ENCODE measurements around the gene CPLX1.

Gene CPLX1

DNA sequence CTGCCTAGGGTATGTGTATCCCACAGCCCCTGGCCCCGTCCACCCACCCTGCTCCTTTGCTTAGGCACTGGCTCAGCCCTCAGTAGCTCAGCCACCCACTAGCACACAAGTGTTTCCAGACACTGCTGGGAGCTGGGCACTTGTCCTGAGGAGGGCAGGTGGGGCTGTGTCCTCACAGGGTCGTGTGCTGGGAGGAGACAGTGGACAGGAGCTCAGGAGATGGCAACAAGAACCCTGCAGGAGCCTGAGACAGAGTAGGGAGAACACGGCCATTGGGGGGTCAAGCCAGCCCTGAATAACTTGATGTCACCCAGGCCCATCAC lies 5.5 kb upstream of the CPLX1 start:
- DNase-seq: no peak

GRCh38 chr4:830601-831482 lies 4.9 kb upstream of the CPLX1 start:
- DNase-seq: no peak

DNA sequence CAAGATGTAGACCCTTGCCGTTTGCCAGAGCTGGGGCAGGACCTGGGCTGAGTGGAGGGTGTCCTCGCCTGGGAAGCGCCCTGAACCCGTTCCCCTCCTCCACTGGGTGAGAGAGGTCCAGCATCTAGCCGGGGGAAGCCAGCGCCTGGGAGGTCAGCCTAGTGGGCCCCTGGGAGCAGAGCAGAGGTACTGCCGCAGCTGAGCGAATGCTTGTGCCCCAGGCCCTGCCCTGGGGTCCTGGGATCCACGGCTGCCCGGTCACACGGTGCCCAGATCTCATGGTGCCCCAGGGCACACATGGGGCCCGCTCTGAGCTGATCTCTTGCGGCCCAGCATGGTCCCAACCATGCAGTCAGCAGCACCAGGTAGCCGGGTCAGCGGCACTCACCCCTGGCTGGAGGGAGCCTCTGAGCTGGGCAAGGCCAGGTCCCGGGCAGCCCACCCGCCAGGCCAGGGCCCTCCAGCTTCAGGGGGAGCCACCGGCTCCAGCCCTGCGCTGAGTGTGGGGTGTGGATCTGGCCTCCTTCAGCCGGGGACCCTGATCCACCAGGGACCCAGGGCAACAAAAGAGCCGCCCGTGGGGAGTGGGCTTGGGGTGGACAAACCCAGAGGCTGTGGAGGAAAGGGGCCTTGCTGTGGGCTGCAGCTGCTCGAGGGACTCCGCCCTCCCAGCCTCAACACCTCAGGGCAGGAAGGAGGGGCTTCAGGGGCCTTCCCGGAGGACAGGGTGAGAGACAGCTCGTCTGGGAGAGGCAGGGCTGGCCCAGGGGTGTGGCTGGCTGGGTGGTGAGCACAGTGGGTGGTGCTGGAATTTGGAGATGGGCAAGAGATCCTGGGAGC lies 4.1 kb upstream of the CPLX1 start:
- DNase-seq: peak; percentile 7

DNA sequence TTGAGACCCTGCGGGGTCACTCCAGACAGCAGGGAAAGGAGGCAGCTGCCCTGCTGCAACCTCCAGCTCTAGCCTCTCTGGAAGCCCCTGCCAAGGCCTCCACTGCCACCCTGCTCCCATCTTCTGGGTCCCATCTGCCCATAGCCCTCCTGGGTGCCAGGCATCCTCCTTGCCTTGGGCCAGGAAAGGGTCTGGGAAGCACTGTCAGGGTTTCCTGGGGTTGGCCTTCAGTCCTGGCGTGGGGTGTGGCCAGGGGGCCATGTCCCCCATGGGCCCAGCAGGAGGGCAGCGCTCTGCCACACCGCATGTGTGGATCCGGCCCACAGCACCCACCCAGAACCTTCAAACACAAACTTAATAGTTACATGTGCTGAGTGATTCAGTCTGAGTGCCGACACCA lies 3.4 kb upstream of the CPLX1 start:
- no peak for DNase-seq

GRCh38 chr4:828641-829271 lies 2.8 kb upstream of the CPLX1 start:
- no peak for DNase-seq

DNA sequence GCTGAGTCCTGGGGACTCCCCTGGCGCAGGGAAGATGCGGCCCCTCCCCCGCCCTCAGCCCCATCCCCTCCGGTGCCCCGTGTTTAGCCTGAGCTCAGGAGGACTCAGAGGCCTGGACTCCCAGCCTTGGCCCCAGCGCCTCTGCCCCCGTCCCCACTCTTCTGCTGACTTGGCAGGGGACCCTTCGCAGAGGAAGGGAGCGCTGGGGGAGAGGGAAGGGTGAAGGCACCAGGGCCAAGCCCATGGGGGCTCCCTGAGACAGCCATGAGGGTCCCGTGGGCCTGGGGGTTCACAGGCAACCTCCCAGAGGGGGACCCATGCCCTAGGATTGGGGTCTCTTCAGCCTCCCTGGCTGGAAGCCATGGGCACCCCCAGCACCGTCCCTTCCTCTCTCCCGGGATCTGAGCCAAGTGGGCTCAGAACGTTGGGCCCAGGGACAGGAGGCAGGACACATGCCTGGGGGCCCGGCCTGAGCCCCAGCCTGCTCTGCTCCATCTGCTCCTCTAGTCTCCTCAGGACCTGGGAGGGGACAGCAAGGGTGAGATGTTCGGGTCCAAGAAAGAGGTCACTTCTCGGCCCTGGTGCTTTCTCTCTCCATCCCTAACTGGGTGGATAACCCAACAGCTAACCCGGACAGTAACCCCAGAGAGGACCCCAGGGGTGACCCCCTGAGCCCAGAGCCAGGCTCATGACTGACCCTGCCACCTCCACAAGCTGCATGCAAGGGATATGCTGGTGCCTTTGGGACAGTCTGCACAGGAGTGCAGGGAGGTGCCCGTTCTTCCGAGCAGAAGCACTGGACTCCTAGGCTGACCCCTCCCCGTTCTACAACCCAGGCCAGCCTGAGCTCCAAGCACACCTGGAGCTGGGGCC lies 1.5 kb upstream of the CPLX1 start:
- no peak for DNase-seq

DNA sequence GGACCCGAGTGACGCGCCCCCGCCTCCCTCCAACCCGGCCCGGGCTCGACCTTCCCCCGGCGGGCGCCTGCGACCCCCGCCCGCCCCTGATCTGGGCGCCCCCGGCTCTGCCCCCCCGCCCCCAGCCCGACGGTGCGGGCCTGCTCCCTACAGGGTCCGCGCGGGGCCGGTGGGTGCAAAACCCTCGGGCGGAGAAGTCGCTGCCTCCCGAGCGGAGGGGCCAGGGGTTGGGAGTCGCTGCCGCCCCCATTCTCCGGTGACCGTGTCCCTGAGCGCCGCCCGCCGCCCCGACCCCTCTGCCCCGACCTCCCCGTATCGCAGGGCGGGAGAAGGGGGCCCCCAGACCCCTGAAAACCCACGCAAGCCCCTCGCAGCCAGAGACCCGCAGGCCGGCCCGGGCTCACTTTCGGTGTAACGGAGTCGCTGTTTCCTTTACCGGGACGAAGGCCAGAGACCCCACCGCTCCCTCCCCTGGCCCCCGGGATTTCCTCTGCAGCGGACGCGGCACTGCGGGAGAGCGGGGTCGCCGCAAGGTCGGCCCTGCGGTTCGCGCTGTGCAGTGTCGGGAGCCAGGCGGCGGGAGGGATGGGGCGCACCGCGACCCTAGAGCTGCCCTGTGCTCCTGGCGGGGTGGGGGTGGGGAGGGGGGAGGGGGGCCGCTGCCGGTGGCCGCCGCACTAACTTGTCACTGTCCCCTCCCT lies 729 bp upstream of the CPLX1 start:
- peak; percentile 25 for DNase-seq

GRCh38 chr4:825063-825970 lies 612 bp downstream of the CPLX1 start:
- DNase-seq: peak; percentile 56

DNA sequence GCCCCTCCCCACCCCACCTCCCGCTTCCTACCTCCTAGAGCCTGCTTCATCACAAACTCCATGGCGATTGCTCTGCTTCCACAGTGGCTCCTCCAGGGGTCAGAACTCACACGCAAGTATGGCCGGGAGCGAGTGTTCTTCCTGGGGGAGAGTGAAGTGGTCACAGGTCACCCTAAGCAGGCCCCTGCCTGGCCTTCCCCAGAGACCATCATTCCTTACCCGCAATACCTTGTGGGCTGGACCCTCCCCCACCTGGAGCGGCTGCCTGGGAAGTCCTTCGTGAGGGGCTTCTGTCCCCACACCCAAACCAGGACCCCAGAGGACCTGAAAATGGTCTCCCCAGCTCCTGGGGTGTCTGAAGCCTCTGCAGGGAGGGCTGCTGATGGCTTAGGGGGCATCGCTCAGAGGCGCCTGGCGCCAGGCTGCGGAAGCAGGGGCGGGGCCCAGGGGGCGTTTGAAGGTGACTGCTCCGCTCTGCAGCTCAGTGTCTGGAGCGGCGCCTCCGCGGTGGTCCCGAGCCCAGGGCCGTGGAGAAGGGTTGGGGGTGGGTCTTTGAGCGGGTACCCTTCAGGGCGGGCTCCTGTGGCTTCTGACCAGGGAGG lies 1.4 kb downstream of the CPLX1 start:
- no peak for DNase-seq

DNA sequence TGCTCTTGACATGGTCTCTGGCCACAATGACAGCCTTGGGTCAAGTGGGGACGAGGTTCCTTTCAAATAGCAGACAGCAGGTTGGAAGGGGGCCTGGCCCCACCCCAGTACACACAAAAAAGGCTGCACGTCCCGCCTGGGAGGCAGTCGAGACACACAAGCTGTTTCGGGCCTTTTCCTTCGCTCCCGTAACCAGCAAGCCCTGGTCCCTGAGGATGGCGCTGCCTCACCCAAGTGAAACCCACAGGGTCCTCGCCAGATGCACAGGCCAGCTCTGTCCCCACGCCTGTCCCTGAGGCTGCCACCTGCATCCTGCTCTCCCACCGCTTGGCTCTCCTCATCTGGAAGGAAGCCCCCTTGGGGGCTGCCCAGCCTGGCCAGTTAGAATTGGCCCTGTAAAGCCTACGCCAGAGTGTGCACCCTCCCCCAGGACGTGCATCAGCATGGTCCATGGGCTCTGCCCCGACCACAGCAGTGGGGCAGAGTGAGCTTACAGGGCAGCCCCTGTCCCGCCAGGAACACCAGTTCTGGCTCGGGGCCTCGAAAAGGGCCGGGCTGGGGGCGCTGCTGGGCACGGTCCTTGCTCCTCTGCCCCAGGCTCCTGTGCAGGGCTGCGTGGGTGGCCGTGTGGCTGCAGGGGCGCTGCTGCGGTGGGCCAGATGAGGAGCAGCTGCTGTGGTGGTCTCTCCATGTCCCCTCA lies 2.0 kb downstream of the CPLX1 start:
- no peak for DNase-seq

- no peak for DNase-seq
Observed at GRCh38 chr4:823176-823760, 2.7 kb downstream of the CPLX1 start.

DNA sequence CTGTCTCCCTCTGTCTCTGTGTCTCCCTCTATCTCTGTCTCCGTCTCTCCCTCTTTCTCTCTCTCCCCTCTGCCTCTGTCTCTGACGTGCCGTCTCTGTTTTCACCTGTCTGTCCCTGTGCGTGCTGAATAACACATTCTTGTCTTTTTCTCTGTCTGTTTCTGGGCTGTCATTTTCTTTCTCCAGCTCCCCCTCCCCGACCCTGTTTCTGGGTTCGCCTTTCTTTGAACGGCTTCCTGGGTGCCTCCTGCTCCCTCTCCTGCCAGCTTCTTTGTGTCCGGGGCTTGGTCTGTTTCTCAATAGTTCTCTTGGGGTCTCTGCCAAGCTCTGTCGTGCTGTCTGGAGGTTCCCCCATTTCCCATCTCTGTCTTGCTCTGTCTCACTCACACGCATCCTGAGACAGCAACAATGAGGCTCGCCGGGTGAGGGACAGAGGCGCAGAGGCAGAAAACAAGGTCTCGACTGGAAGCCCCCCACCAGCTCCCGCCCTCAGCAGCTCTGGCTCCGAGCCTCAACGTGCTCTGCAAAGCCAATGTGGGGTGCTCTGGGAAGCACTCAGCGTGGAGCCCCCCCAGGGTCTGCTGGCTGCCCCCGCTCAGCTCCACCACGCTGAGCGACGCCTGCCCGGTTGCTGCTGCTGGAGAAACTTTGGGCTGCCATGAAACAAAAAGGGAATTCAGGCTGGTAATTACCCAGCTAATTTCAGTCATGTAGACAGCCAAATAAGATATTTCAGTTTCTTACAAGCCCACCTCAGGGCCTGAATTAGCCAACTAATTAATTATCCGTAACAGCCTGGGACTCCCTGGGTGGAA lies 3.4 kb downstream of the CPLX1 start:
- DNase-seq: no peak

- DNase-seq: no peak
Observed at GRCh38 chr4:821631-822030, 4.3 kb downstream of the CPLX1 start.

GRCh38 chr4:821181-821591 lies 4.7 kb downstream of the CPLX1 start:
- no peak for DNase-seq

- DNase-seq: no peak
Observed at GRCh38 chr4:820230-821172, 5.4 kb downstream of the CPLX1 start.

- no peak for DNase-seq
Observed at GRCh38 chr4:819401-820229, 6.3 kb downstream of the CPLX1 start.

Measured in NCI-H69 (cell line).